ENCODE results near the gene NFIB. TPM values are rescaled to one million over a fixed set of nuclear protein-coding genes. Genes with fewer than 3 reads are reported as not detected.

Gene NFIB
- total RNA-seq, 2 experiments from 2014 or later, result not detected

DNA sequence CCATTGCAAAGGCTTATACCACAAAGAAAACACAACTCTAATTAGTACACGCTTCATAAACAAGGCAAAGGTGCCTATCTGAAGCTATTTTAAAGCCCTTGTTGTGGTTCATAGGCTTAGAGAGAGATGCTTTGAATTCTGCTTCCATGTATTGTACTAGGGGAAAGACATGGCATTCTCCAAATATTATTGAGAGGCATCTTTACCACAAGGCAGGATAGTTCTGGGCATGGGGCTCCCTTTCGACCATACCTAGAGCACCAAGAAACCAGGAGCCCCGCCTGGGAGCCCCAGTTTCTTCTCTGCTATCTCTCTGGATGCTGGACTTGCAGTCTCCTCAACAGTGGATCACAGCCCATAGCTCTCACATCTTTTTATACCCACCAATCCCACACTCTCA lies 93.7 kb downstream of the NFIB start:
- Mint-ChIP-seq H3K9me3 (no peaks in the 10 kb centered on the region), H3K36me3 (ENCODE audit: low read depth) (no peaks in the 10 kb centered on the region), H3K4me1 (no peaks in the 10 kb centered on the region)

GRCh38 chr9:14219850-14220249 lies 94.1 kb downstream of the NFIB start:
- Mint-ChIP-seq H3K4me1 (no peaks in the 10 kb centered on the region), H3K27ac (no peak overlapping the region), H3K36me3 (ENCODE audit: low read depth) (no peaks in the 10 kb centered on the region), H3K27me3 (no peaks in the 10 kb centered on the region), H3K9me3 (no peaks in the 10 kb centered on the region), H3K4me3 (no peak overlapping the region)
- ChIA-PET POLR2A (no interaction called here), CTCF (no interaction called here)
- no peak for DNase-seq

More for the DNA sequence above, 93.7 kb downstream of the NFIB start:
- POLR2A ChIA-PET, result no interaction called here
- no peak overlapping the region for H3K4me3 Mint-ChIP-seq
- no peaks in the 10 kb centered on the region for H3K27me3 Mint-ChIP-seq
- CTCF ChIA-PET, result no interaction called here
- no peak overlapping the region for H3K27ac Mint-ChIP-seq
- DNase-seq, result no peak

DNA sequence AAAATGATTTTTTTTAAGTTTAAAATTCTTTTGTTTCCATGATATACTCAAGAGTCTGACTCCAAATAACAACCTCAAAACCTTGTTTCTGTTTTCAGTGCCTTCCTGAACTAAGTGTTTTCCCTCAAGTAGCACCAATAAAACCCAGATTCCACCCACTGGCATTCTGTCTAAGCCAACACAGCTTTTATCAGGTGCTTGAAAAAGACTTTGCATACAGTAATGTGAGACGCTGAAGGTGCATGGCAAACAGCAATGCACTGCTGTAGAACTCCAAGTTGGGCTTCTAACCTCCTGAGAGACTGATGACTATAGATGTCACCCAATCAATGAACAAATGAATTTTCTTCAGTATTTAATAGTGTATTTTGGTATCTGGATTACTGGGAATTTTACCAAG lies 95.7 kb downstream of the NFIB start:
- Mint-ChIP-seq H3K36me3 (ENCODE audit: low read depth) (no peaks in the 10 kb centered on the region), H3K27me3 (no peaks in the 10 kb centered on the region), H3K4me3 (no peak overlapping the region), H3K4me1 (no peaks in the 10 kb centered on the region), H3K9me3 (no peaks in the 10 kb centered on the region), H3K27ac (no peak overlapping the region)
- POLR2A ChIA-PET, result no interaction called here
- no peak for DNase-seq
- CTCF ChIA-PET, result no interaction called here

DNA sequence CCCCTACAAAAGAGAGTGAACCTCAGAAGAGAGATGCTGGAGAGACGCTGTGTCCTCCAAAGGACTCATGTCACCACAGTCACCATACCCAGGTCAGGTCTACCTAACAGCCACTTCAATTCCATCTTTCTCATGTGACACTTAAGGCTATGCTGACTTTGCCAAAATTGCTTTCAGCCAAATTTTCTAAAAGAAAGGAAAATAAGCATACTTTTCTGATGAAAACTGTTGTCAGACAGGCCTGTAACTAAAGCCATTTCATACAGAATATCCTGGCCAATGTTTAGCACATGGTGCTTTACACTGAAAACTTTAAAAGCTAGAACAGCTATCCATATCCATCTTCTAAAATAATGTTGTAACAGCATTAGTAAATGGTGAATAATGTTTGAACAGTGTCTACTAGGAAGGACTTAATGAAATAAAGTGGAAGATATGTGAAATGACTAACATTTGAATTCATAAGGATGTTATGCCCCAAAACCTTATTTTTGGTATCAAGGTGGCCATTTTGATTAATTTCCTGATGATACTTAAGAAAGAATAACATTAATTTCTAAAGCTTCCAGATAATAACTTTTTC lies 97.2 kb downstream of the NFIB start:
- Mint-ChIP-seq H3K4me3 (no peak overlapping the region), H3K27me3 (no peaks in the 10 kb centered on the region), H3K36me3 (ENCODE audit: low read depth) (no peaks in the 10 kb centered on the region), H3K9me3 (no peaks in the 10 kb centered on the region), H3K4me1 (no peaks in the 10 kb centered on the region), H3K27ac (no peak overlapping the region)
- no peak for DNase-seq
- POLR2A ChIA-PET, result no interaction called here
- CTCF ChIA-PET, result no interaction called here

- ChIA-PET CTCF (no interaction called here), POLR2A (no interaction called here)
- Mint-ChIP-seq H3K36me3 (ENCODE audit: low read depth) (no peaks in the 10 kb centered on the region), H3K4me1 (no peaks in the 10 kb centered on the region), H3K9me3 (no peaks in the 10 kb centered on the region), H3K27me3 (no peaks in the 10 kb centered on the region), H3K27ac (no peak overlapping the region), H3K4me3 (no peak overlapping the region)
- no peak for DNase-seq
These were observed 98.3 kb downstream of the NFIB start for GRCh38 chr9:14215614-14216013.

DNA sequence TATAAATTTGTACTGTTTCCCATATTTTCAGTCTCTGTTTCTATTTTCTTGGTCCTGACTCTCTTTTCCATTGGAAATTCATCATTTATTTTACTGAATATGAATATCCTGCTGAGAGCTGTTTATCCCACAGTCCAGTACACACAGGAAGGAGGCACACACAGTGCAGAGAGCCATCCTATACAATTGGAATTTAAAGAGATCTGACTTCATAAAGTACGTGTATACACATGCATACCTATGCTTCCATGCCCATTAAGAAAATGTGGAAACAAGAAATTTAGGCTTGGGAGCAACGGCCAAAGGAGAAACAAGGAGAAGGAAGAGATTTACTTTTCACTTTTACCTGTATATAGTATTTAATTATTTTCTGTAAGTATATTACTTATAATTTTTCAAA lies 99.2 kb downstream of the NFIB start:
- Mint-ChIP-seq H3K4me1 (no peaks in the 10 kb centered on the region), H3K27ac (no peak overlapping the region), H3K4me3 (no peak overlapping the region), H3K9me3 (no peaks in the 10 kb centered on the region), H3K27me3 (no peaks in the 10 kb centered on the region), H3K36me3 (ENCODE audit: low read depth) (no peaks in the 10 kb centered on the region)
- ChIA-PET POLR2A (no interaction called here), CTCF (no interaction called here)
- DNase-seq, result no peak

DNA sequence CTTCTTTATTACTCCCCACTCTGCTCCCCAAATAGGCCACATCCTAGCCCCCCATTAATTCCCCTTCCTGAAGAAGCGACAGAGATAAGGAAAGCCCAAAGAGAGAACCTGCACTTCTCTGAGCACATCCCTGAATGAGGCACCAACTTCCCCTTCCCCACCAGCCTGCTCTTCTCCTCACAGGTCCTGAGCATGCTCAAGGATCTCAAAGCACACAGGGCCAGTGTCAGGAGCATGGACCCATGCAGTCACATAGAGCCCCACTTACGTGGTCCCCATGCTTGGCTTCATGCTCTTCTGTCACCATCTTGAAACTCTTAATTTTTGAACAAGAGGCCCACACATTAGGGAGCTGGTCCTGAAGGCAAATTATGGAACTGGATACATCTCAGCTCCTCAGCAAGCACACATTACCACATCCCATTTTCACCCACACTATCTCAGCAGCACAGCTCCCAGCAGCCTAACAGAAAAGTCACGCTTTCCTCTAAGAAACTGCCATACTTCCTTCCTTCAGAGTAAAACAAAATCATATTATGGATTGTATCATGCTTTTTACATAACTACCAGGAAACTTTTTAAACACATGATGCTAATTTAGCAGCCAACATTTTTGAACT lies 99.8 kb downstream of the NFIB start:
- Mint-ChIP-seq H3K27me3 (no peaks in the 10 kb centered on the region), H3K27ac (no peak overlapping the region), H3K9me3 (no peaks in the 10 kb centered on the region), H3K4me3 (no peak overlapping the region), H3K36me3 (ENCODE audit: low read depth) (no peaks in the 10 kb centered on the region), H3K4me1 (no peaks in the 10 kb centered on the region)
- ChIA-PET CTCF (no interaction called here), POLR2A (no interaction called here)
- no peak for DNase-seq

GRCh38 chr9:14213504-14213903 lies 100.4 kb downstream of the NFIB start:
- ChIA-PET CTCF (no interaction called here), POLR2A (no interaction called here)
- Mint-ChIP-seq H3K36me3 (ENCODE audit: low read depth) (no peaks in the 10 kb centered on the region), H3K4me1 (no peaks in the 10 kb centered on the region), H3K4me3 (no peak overlapping the region), H3K27ac (no peak overlapping the region), H3K27me3 (no peaks in the 10 kb centered on the region), H3K9me3 (no peaks in the 10 kb centered on the region)
- DNase-seq, result no peak

- POLR2A ChIA-PET, result no interaction called here
- no peak for DNase-seq
- H3K4me3 Mint-ChIP-seq, result no peak overlapping the region
- H3K4me1 Mint-ChIP-seq, result no peaks in the 10 kb centered on the region
- H3K9me3 Mint-ChIP-seq, result no peaks in the 10 kb centered on the region
- no peaks in the 10 kb centered on the region for H3K27me3 Mint-ChIP-seq
- CTCF ChIA-PET, result no interaction called here
- no peaks in the 10 kb centered on the region for H3K36me3 Mint-ChIP-seq (ENCODE audit: low read depth)
- no peak overlapping the region for H3K27ac Mint-ChIP-seq
These were observed 101.1 kb downstream of the NFIB start for GRCh38 chr9:14212697-14213420.

GRCh38 chr9:14212077-14212476 lies 101.9 kb downstream of the NFIB start:
- ChIA-PET CTCF (no interaction called here), POLR2A (no interaction called here)
- Mint-ChIP-seq H3K27ac (no peak overlapping the region), H3K4me3 (no peak overlapping the region), H3K36me3 (ENCODE audit: low read depth) (no peaks in the 10 kb centered on the region), H3K9me3 (no peaks in the 10 kb centered on the region), H3K4me1 (no peaks in the 10 kb centered on the region), H3K27me3 (no peaks in the 10 kb centered on the region)
- no peak for DNase-seq

DNA sequence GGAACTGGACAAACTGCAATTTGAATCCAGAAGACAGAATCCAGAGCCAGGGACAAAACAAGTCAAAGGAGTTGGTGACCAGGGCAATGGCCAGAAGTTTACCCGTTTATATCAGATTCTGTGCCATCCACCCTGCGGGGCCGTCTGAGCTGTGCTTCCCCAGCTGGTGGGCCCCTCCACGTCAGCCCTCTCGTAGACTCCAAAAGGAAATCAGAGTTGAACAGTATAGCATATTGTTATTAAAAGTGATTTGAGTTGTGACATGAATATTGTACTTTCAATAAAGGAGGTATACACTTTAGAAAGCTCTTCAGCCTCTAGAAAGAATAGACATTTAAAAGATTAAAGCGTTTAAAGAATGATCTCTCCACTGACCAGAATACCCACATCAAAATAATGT lies 102.4 kb downstream of the NFIB start:
- Mint-ChIP-seq H3K27ac (no peak overlapping the region), H3K4me3 (no peak overlapping the region), H3K36me3 (ENCODE audit: low read depth) (no peaks in the 10 kb centered on the region), H3K9me3 (no peaks in the 10 kb centered on the region), H3K4me1 (no peaks in the 10 kb centered on the region), H3K27me3 (no peaks in the 10 kb centered on the region)
- ChIA-PET CTCF (no interaction called here), POLR2A (no interaction called here)
- DNase-seq, result no peak

DNA sequence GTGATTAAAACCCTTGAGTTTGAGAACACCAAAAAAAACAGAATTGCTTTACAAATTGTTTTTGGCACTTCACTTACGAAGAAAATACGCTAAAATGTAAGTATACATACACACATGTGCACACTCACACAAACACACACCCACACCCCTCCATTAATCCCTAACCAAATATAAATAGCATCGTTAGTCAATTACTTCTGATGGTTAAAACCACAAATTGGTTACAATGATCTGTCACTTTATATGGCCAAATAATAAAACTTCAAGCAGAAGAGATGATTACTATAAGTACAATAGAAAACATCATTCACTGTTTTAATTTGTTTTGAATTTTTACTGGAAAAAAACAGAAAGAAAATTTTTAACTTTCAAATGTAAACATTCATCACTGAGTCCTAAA lies 103.5 kb downstream of the NFIB start:
- H3K27ac Mint-ChIP-seq, result no peak overlapping the region
- DNase-seq, result no peak
- no peaks in the 10 kb centered on the region for H3K36me3 Mint-ChIP-seq (ENCODE audit: low read depth)
- no peaks in the 10 kb centered on the region for H3K27me3 Mint-ChIP-seq
- POLR2A ChIA-PET, result no interaction called here
- H3K4me1 Mint-ChIP-seq, result no peaks in the 10 kb centered on the region
- no peak overlapping the region for H3K4me3 Mint-ChIP-seq
- no peaks in the 10 kb centered on the region for H3K9me3 Mint-ChIP-seq
- CTCF ChIA-PET, result no interaction called here

DNA sequence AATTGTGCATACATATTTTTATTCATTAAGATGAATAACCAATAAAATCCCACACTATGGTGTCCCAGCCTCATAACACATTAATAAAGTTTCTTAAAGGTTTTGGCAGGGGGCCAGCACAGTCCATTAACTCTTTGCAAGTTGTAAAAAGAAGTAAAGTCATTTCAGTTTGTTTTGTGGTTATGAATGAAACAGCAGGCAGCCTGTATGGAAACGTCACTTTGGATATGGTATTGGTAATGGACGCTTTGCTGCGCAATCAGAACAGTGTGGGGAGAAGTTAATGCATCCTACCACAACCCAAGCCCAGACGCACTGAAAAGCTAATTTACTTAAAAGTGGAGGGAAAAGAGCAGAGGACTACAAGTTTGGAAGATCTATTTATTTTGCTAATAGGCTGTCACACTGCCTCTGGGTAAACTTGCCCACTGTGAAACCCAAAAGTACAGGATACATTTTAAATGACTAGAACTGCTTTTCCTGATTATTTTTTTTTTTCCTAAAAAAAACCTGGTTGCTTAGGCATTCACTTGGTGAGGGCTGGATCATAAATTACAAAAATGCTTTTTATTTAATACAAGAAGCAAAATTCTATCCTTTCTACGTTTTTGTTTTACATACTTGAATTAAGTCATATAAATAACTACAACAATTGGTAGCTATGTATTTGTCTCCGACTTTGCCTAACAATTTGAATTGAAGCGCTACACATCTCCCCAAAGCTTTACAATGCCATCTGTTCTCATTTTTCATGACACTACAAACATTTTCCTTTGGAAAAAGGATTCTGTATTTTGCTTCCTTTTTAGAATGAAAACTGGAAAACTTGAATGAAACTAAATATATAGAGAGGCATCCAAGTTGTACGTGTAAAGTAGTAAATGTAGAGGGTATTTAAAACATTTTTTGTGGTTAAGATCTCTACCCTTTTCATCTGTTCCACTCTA lies 104.3 kb downstream of the NFIB start:
- CTCF ChIA-PET, result no interaction called here
- H3K27ac Mint-ChIP-seq, result no peak overlapping the region
- H3K27me3 Mint-ChIP-seq, result no peaks in the 10 kb centered on the region
- no peak for DNase-seq
- no peaks in the 10 kb centered on the region for H3K4me1 Mint-ChIP-seq
- H3K9me3 Mint-ChIP-seq, result no peaks in the 10 kb centered on the region
- H3K4me3 Mint-ChIP-seq, result no peak overlapping the region
- POLR2A ChIA-PET, result no interaction called here
- H3K36me3 Mint-ChIP-seq (ENCODE audit: low read depth), result no peaks in the 10 kb centered on the region

Measured in activated CD4-positive, alpha-beta memory T cell treated with anti-CD3 and anti-CD28 coated beads, Interleukin-2, amount 10 ng/mL, durations not matched to agents 7 days and 5 days (primary cell).